Measurements from ENCODE around the gene DPP10. TPM values are rescaled to one million over a fixed set of nuclear protein-coding genes. Genes with fewer than 3 reads are reported as not detected.
"Not testable (repeated sequence)": the region's sequence is repeated elsewhere in the genome, so short reads cannot be mapped to it uniquely, and the experiment has no call there.

DPP10 gene
- total RNA-seq (ENCODE audit: low replicate concordance) = not detected in 2 replicates

DNA sequence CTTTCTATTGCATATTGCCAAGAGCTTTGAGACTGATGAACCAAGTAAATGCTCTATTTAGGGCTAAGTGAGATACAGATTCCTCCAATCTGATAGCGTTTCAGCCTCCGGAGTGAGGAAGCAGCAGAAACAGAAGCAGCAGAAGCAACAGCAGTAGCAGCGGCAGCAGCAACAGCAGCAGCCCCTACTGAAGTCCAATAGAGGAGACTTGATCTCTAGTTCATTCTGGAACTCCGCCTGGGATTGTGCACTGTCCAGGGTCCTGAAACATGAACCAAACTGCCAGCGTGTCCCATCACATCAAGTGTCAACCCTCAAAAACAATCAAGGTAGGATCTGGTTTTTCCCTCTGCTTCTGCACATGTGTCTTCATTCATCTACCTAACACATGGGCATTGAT, at the start of gene DPP10:
Gene DPP10 (plus strand): TSS at position 132 of the 400 bp plus-strand sequence.
- TF ChIP-seq, protein P1, sequence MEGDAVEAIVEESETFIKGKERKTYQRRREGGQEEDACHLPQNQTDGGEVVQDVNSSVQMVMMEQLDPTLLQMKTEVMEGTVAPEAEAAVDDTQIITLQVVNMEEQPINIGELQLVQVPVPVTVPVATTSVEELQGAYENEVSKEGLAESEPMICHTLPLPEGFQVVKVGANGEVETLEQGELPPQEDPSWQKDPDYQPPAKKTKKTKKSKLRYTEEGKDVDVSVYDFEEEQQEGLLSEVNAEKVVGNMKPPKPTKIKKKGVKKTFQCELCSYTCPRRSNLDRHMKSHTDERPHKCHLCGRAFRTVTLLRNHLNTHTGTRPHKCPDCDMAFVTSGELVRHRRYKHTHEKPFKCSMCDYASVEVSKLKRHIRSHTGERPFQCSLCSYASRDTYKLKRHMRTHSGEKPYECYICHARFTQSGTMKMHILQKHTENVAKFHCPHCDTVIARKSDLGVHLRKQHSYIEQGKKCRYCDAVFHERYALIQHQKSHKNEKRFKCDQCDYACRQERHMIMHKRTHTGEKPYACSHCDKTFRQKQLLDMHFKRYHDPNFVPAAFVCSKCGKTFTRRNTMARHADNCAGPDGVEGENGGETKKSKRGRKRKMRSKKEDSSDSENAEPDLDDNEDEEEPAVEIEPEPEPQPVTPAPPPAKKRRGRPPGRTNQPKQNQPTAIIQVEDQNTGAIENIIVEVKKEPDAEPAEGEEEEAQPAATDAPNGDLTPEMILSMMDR (IDR thresholded peaks at IDR 0.05; ENCODE audit: insufficient read depth, low read length) = no peak
- DNase-seq (ENCODE audit: low read depth) = no peak
- H3K4me3 ChIP-seq (ENCODE audit: low read depth, low read length) = no peak within 1 kb of the TSS

DNA sequence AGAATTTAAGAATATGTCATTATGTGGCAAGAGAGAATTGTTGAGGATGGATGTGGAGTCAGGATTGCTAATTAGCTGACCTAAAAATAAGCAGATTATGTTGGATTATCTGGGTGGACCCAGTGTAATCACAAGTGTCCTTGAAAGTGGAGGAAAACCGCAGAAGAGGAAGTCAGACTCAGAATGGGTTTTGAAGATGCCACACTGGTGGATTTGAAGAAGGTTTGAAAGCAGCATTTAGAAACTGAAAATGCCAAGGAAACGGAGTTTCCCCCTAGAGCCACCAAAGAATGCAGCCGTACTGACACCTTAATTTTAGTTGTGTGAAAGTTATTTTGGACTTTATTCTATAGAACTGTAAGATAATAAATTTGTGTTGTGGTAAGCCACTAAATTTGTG, 41.6 kb upstream of the DPP10 start:
- DNase-seq (ENCODE audit: low read depth) = no peak
- H3K4me3 ChIP-seq (ENCODE audit: low read depth, low read length) = no peak overlapping the region
- TF ChIP-seq, protein P1 (IDR thresholded peaks at IDR 0.05; ENCODE audit: insufficient read depth, low read length) = no peak

DNA sequence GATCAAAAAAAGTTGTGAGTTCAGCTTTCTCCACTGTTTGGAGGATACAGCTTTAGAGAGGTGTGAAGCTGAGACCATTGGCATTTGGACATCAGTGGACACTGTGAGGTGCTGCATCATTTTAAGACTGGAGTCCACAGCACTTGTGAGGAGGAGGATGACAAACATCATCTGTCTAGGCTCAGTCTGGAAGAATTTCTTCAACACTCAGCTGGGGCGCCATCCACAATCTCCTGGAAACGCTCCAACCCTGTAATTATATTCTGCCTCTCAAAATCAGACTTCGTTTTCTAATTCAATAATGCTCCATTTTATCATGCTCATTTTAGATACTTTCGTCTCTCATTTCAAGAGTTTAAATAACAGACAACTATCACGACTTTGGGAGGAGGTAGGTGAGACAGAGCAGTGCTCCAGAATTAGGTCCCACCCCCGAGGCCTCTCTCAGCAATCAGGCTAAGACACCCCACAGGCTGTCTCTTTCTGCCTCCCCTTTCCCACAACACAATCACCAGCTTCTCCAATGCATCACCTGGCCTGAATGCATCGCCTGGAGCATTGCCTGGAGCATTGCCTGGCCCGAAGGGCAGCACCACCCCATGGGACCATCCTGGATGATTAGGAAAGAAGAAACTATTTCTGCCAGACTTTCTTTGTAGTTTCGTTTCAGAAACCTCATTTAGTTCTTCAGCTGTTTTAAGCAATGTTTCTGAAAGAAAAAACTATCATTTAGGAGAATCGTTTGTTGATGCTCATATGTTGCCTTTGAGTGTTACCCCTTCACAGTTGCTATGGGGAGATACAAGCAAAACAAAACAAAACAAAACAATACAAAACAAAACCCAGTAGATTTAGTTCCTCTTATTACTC, 37.0 kb upstream of the DPP10 start:
- TF ChIP-seq, protein P1 (IDR thresholded peaks at IDR 0.05; ENCODE audit: insufficient read depth, low read length) = no peak
- DNase-seq (ENCODE audit: low read depth) = no peak
- no peak overlapping the region for H3K4me3 ChIP-seq (ENCODE audit: low read depth, low read length)

DNA sequence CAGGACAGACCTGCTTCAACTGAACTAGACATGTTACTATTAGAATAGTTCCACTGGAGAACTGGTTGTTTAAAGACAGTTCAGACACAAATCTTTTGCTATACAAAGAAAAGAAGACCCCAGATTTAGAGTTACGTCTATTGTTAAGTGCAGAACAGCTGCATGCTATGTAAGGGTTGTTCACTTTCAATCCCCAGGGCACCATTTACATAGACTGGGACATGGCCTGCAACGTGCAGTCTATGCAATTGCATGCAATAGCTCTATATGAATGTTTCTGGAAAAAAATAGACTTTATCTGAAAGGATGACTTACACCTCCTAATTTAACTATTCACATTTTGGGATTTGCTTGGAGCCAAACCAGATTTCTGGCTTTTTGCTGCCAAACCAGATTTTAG, 36.1 kb upstream of the DPP10 start:
- no peak for DNase-seq (ENCODE audit: low read depth)
- TF ChIP-seq, protein P1 (IDR thresholded peaks at IDR 0.05; ENCODE audit: insufficient read depth, low read length) = no peak
- H3K4me3 ChIP-seq (ENCODE audit: low read depth, low read length) = no peak overlapping the region

DNA sequence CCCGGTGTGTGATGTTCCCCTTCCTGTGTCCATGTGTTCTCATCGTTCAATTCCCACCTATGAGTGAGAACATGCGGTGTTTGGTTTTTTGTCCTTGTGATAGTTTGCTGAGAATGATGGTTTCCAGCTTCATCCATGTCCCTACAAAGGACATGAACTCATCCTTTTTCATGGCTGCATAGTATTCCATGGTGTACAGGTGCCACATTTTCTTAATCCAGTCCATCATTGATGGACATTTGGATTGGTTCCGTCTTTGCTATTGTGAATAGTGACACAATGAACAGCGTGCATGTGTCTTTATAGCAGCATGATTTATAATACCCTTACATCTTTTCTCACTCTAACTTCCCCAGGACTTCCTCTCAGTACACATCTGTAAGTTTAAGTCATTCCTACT, 35.1 kb upstream of the DPP10 start:
- DNase-seq (ENCODE audit: low read depth) = not testable (repeated sequence)

DNA sequence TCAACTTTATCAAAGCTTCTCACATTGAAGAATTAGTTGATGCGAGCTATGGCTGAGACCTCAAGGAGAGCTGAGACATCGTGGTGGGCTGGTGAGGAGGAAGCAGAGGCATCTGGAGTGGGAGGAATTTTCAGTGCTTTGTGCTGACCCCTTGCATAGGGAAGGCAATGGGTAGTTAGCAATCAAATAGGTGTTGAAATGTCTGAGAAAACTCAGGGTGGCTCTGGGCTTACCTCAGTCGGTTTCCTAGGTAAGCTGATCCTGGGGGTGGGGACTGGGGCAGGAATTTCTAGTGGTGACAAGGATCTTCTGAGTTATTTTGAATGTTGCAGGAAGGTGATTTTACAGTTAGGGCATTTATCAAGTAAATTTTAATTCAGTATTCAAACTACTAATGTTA, 20.7 kb upstream of the DPP10 start:
- H3K4me3 ChIP-seq (ENCODE audit: low read depth, low read length) = no peak overlapping the region
- TF ChIP-seq, protein P1 (IDR thresholded peaks at IDR 0.05; ENCODE audit: insufficient read depth, low read length) = no peak
- no peak for DNase-seq (ENCODE audit: low read depth)

More for the DNA sequence above, 35.1 kb upstream of the DPP10 start:
- not testable (repeated sequence) for H3K4me3 ChIP-seq (ENCODE audit: low read depth, low read length)

DNA sequence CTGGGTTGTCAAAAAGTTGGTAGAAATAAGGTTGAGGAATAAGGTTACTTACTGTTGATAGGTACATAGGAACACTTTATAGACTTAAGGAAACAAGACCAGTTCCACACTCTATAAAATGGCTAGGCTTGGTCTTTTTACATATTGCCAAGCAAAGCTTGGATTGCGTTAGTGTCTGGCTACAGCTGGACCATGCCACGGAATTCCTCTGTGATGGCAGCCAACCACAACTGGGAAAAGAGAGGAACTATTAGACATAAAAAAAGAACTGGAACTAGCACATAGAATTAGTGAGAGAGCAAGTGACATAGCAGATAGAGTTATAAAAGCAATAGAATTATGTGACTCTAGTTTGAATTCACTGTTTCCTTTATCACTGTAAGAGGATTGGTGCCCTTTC, 17.7 kb upstream of the DPP10 start:
- TF ChIP-seq, protein P1 (IDR thresholded peaks at IDR 0.05; ENCODE audit: insufficient read depth, low read length) = no peak
- no peak overlapping the region for H3K4me3 ChIP-seq (ENCODE audit: low read depth, low read length)
- no peak for DNase-seq (ENCODE audit: low read depth)
